Measurements from ENCODE around the gene CLUH.

The CLUH gene

DNA sequence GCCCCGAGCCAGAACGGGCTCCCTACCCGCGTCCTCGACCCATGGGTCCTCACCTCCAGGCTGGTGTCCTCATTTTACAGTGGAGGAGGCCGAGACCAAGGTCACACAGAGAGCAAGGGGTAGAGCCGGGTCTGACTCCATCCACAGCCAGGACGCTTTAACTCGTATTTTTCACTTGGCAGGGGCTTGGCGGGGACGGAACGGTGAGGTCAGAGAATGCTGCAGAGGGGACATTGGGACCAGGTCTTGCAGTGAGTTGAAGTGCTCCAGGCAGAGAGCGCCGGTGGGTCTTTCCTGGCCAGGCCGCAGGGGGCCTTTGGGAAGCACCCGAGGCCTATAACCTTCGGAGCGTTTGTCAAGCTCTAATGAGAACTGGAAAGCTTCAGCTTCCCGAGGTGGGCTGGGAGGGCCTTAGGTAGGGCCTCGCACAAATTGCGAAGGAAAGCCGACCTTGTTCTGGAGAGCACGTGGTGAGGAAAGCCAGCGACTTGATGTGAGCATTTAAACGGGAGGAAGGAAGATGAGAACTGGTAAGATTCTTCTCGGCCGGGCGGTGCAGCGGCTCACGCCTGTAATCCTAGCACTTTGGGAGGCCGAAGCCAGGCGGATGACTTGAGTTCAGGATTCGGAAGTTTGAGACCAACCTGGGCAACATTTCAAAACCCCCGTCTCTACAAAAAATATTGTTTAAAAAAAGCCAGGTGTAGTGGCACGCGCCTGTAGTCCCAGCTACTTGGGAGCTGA lies 908 bp upstream of the CLUH start:
- Histone ChIP-seq H3F3A (ENCODE audit: low read depth) (no peaks in the 10 kb centered on the region), H2AFZ (ENCODE audit: low read length) (peak overlapping the region; percentile 88), H3K79me2 (ENCODE audit: insufficient read depth, low read length) (peaks cover 55% of the 10 kb centered on the region), H3K4me3 (ENCODE audit: low read length, poor library complexity, severe bottlenecking) (peak overlapping the region; percentile 78), H3K9ac (ENCODE audit: low read depth, low read length, poor library complexity, severe bottlenecking) (peak overlapping the region; percentile 82), H3K9me2 (replicated peaks; ENCODE audit: low read depth, low read length) (no peaks in the 10 kb centered on the region), H3K4me2 (ENCODE audit: low read depth, low read length, poor library complexity, severe bottlenecking) (peak overlapping the region; percentile 71), H3K36me3 (ENCODE audit: insufficient read depth, low read length) (no peaks in the 10 kb centered on the region), H3K9me3 (ENCODE audit: insufficient read depth, low read depth, low read length) (no peaks in the 10 kb centered on the region), H4K20me1 (ENCODE audit: insufficient read depth, low read length, poor library complexity, severe bottlenecking) (peaks cover 37% of the 10 kb centered on the region), H3K27me3 (ENCODE audit: insufficient read depth, low read length, poor library complexity, severe bottlenecking) (no peaks in the 10 kb centered on the region), H3K4me1 (ENCODE audit: insufficient read depth, low read length, poor library complexity, severe bottlenecking) (peaks cover 45% of the 10 kb centered on the region)
- TF ChIP-seq, protein P1, sequence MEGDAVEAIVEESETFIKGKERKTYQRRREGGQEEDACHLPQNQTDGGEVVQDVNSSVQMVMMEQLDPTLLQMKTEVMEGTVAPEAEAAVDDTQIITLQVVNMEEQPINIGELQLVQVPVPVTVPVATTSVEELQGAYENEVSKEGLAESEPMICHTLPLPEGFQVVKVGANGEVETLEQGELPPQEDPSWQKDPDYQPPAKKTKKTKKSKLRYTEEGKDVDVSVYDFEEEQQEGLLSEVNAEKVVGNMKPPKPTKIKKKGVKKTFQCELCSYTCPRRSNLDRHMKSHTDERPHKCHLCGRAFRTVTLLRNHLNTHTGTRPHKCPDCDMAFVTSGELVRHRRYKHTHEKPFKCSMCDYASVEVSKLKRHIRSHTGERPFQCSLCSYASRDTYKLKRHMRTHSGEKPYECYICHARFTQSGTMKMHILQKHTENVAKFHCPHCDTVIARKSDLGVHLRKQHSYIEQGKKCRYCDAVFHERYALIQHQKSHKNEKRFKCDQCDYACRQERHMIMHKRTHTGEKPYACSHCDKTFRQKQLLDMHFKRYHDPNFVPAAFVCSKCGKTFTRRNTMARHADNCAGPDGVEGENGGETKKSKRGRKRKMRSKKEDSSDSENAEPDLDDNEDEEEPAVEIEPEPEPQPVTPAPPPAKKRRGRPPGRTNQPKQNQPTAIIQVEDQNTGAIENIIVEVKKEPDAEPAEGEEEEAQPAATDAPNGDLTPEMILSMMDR (conservative IDR thresholded peaks at IDR 0.05; ENCODE audit: low read length) = no peak
- TF ChIP-seq EZH2phosphoT487 (IDR thresholded peaks at IDR 0.05; ENCODE audit: borderline replicate concordance) = no peak

DNA sequence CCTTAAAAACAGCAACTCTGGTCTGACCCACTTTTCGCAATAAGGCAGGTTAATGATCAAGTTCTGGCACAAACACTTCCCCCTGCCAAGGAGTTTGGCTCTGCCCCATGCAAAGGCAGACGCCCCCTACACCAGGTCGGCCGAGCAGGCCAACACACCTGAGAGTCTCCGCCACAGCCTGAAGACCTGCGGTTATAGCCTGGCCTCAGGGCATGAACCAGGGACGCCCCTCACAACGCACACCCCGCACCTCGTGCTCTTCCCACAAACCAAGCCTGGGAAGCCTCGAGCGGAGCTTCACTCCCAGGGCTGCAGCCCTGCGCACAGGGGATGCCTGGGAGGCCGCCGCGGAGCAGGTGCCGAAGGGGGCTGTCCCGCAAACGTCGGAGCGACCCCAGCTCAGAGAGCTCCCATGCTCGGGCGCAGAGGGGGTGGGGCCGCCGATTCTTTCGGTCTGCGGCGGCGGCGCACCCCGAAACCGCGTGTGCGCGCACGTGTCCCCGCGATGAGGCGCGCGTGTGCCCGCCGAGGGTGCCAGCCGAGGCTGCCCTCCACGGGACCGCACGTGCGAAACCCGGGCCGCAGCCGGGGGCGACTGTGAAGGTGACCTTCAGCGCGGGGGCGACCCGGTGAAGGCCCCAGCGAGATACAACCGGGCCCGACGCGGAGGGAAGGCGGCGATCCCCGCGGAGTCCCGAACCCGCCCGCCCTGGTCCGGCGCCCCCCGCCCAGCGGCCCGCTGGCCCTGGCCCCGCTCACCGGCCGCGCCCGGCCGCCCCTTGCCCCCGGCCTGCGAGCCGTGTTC lies 559 bp downstream of the CLUH start:
- H3K27me3 ChIP-seq (ENCODE audit: insufficient read depth, low read length, poor library complexity, severe bottlenecking) = no peaks in the 10 kb centered on the region
- H3K9me3 ChIP-seq (ENCODE audit: insufficient read depth, low read depth, low read length) = no peaks in the 10 kb centered on the region
- 0 out of 2 replicates have a peak overlapping the region, but pooled peaks have one; percentile 10 for H2AFZ ChIP-seq (ENCODE audit: low read length)
- peaks cover 42% of the 10 kb centered on the region for H3K4me1 ChIP-seq (ENCODE audit: insufficient read depth, low read length, poor library complexity, severe bottlenecking)
- no peaks in the 10 kb centered on the region for H3K36me3 ChIP-seq (ENCODE audit: insufficient read depth, low read length)
- H3K9ac ChIP-seq (ENCODE audit: low read depth, low read length, poor library complexity, severe bottlenecking) = peak overlapping the region; percentile 74
- TF ChIP-seq, protein P1 (conservative IDR thresholded peaks at IDR 0.05; ENCODE audit: low read length) = no peak
- TF ChIP-seq EZH2phosphoT487 (IDR thresholded peaks at IDR 0.05; ENCODE audit: borderline replicate concordance) = no peak
- H3K79me2 ChIP-seq (ENCODE audit: insufficient read depth, low read length) = peaks cover 69% of the 10 kb centered on the region
- H3K4me2 ChIP-seq (ENCODE audit: low read depth, low read length, poor library complexity, severe bottlenecking) = peak overlapping the region; percentile 99
- peaks cover 43% of the 10 kb centered on the region for H4K20me1 ChIP-seq (ENCODE audit: insufficient read depth, low read length, poor library complexity, severe bottlenecking)
- H3F3A ChIP-seq (ENCODE audit: low read depth) = no peaks in the 10 kb centered on the region
- H3K9me2 ChIP-seq (replicated peaks; ENCODE audit: low read depth, low read length) = no peaks in the 10 kb centered on the region
- peak overlapping the region; percentile 78 for H3K4me3 ChIP-seq (ENCODE audit: low read length, poor library complexity, severe bottlenecking)

DNA sequence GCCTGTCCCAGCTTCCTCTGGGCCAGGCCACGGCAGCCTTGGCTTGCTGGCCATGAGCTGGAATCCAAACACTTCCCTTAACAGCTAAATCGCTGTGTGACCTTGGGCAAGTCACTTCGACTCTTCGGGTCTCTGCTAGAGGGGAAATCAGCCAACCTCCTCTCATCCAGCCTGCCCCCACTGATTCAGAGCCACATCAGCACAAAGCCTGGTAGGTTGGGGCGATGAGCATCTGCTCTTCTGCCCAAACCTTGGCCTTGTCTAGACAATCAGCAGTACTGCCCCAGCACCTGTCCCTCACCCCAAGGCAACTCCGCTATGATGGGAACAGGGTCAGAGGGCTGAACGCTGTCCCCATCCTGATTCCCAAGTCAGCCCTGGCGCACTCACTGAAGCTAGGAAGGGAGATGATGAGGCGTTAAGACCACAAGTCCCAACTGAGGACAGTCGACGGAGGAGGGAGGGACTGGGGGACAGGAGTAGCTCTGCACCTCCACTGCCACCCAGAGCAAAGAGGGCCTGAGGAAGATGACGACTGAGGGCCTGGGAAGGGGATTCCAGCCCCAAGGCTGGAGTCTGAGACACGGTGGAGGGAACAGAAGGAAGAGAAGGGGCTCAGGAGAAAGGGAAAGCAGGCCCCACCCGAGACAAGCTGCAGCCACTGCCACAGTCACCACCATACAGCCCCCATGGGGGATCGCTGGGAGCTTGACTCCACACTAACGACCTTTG lies 1.3 kb downstream of the CLUH start:
- no peak for TF ChIP-seq EZH2phosphoT487 (IDR thresholded peaks at IDR 0.05; ENCODE audit: borderline replicate concordance)
- TF ChIP-seq, protein P1 (conservative IDR thresholded peaks at IDR 0.05; ENCODE audit: low read length) = no peak
- no peaks in the 10 kb centered on the region for H3K9me2 ChIP-seq (replicated peaks; ENCODE audit: low read depth, low read length)
- no peaks in the 10 kb centered on the region for H3K27me3 ChIP-seq (ENCODE audit: insufficient read depth, low read length, poor library complexity, severe bottlenecking)
- H3K36me3 ChIP-seq (ENCODE audit: insufficient read depth, low read length) = no peaks in the 10 kb centered on the region
- H2AFZ ChIP-seq (ENCODE audit: low read length) = no peak overlapping the region
- peak overlapping the region; percentile 99 for H3K4me2 ChIP-seq (ENCODE audit: low read depth, low read length, poor library complexity, severe bottlenecking)
- peaks cover 43% of the 10 kb centered on the region for H4K20me1 ChIP-seq (ENCODE audit: insufficient read depth, low read length, poor library complexity, severe bottlenecking)
- no peaks in the 10 kb centered on the region for H3K9me3 ChIP-seq (ENCODE audit: insufficient read depth, low read depth, low read length)
- no peaks in the 10 kb centered on the region for H3F3A ChIP-seq (ENCODE audit: low read depth)
- peak overlapping the region; percentile 74 for H3K9ac ChIP-seq (ENCODE audit: low read depth, low read length, poor library complexity, severe bottlenecking)
- peaks cover 77% of the 10 kb centered on the region for H3K79me2 ChIP-seq (ENCODE audit: insufficient read depth, low read length)
- H3K4me3 ChIP-seq (ENCODE audit: low read length, poor library complexity, severe bottlenecking) = peak overlapping the region; percentile 78
- H3K4me1 ChIP-seq (ENCODE audit: insufficient read depth, low read length, poor library complexity, severe bottlenecking) = peaks cover 42% of the 10 kb centered on the region
